HG02870 (cell line): ENCODE data around the gene AVL9.
A peak's percentile ranks its signal among the peaks of the same experiment; 100 is the strongest.
"Not testable (repeated sequence)": the region's sequence is repeated elsewhere in the genome, so short reads cannot be mapped to it uniquely, and the experiment has no call there.

Experiments used
- ATAC-seq: cut with Tn5 transposase; IDR thresholded peaks from one replicate; pipeline ENCODE4 v1.9.1; 2021; ENCODE audit warnings: mild to moderate bottlenecking, moderate library complexity; ENCODE audit not compliant: unreplicated experiment

AVL9 gene

GRCh38 chr7:32495298-32496051, at the start of gene AVL9:
Gene AVL9 (plus strand): TSS chr7:32495489. CDS start chr7:32495710, 221 bp downstream.
- ATAC-seq = peak; percentile 88

GRCh38 chr7:32447218-32447617, 48.1 kb upstream of the AVL9 start:
- no peak for ATAC-seq

GRCh38 chr7:32453341-32454011, 41.8 kb upstream of the AVL9 start:
- no peak for ATAC-seq

- ATAC-seq = no peak
Observed at GRCh38 chr7:32458025-32458424, 37.3 kb upstream of the AVL9 start.

- ATAC-seq = no peak
Observed at GRCh38 chr7:32459788-32460187, 35.5 kb upstream of the AVL9 start.

- ATAC-seq = no peak
Observed at GRCh38 chr7:32461484-32461883, 33.8 kb upstream of the AVL9 start.

- ATAC-seq = no peak
Observed at GRCh38 chr7:32462451-32462850, 32.8 kb upstream of the AVL9 start.

GRCh38 chr7:32462977-32463376, 32.3 kb upstream of the AVL9 start:
- ATAC-seq = no peak

GRCh38 chr7:32464641-32465416, 30.5 kb upstream of the AVL9 start:
- ATAC-seq = not testable (repeated sequence)

GRCh38 chr7:32470004-32470403, 25.3 kb upstream of the AVL9 start:
- not testable (repeated sequence) for ATAC-seq

GRCh38 chr7:32470871-32471270, 24.4 kb upstream of the AVL9 start:
- no peak for ATAC-seq

- ATAC-seq = no peak
Observed at GRCh38 chr7:32472015-32472414, 23.3 kb upstream of the AVL9 start.

GRCh38 chr7:32474008-32474407, 21.3 kb upstream of the AVL9 start:
- ATAC-seq = no peak

GRCh38 chr7:32476816-32477648, 18.3 kb upstream of the AVL9 start:
- ATAC-seq = no peak

GRCh38 chr7:32477649-32477980, 17.7 kb upstream of the AVL9 start:
- ATAC-seq = no peak

- peak; percentile 60 for ATAC-seq
Observed at GRCh38 chr7:32479574-32480200, 15.6 kb upstream of the AVL9 start.

- no peak for ATAC-seq
Observed at GRCh38 chr7:32481176-32481575, 14.1 kb upstream of the AVL9 start.

- ATAC-seq = no peak
Observed at GRCh38 chr7:32481921-32482320, 13.4 kb upstream of the AVL9 start.

GRCh38 chr7:32489788-32490126, 5.5 kb upstream of the AVL9 start:
- ATAC-seq = no peak

- peak; percentile 89 for ATAC-seq
Observed at GRCh38 chr7:32490127-32490796, 5.0 kb upstream of the AVL9 start, which contains the start of gene LSM5. Gene LSM5 (minus strand): TSS chr7:32490380. CDS start chr7:32490365, 15 bp downstream.
